Naive B cell (primary cell): ENCODE results near the gene STK32C. TPM values are rescaled to one million over a fixed set of nuclear protein-coding genes. Genes with fewer than 3 reads are reported as not detected.
"Not testable (repeated sequence)": the region's sequence is repeated elsewhere in the genome, so short reads cannot be mapped to it uniquely, and the experiment has no call there.

ENCODE experiments used
- ATAC-seq, 2 donors: fragments of 150-1000 bp; cut with Tn5 transposase; 2 replicates each; pipeline ENCODE4 v1.10.0; 2021; ENCODE audit warnings: low read depth in 2 of 2, mild to moderate bottlenecking in 2 of 2, moderate library complexity in 2 of 2
- DNase-seq: peaks from one replicate; pipeline ENCODE4 v3.0.0; 2022
- H3K27ac Mint-ChIP-seq, 6 donors: one replicate each; pipeline ENCODE4 v1.8.0; 2020 to 2022; ENCODE audit warnings: mild to moderate bottlenecking in 6 of 6, mixed read lengths in 6 of 6, moderate library complexity in 5 of 6, inconsistent platforms in 2 of 6
- H3K27me3 Mint-ChIP-seq, 3 donors: one replicate each; pipeline ENCODE4 v1.8.0; 2021 to 2022; ENCODE audit warnings: mixed read lengths in 3 of 3, mild to moderate bottlenecking in 1 of 3
- H3K36me3 Mint-ChIP-seq, 2 donors: one replicate each; pipeline ENCODE4 v1.8.0; 2020 to 2022; ENCODE audit warnings: mixed read lengths in 2 of 2, inconsistent platforms in 1 of 2, mild to moderate bottlenecking in 1 of 2
- H3K4me1 Mint-ChIP-seq, 3 donors: one replicate each; pipeline ENCODE4 v1.8.0; 2020 to 2022; ENCODE audit warnings: mixed read lengths in 3 of 3, inconsistent platforms in 1 of 3, mild to moderate bottlenecking in 1 of 3, moderate library complexity in 1 of 3
- H3K4me3 Mint-ChIP-seq, 8 donors: one replicate each; pipeline ENCODE4 v1.8.0; 2020 to 2022; ENCODE audit warnings: mild to moderate bottlenecking in 8 of 8, mixed read lengths in 8 of 8, moderate library complexity in 8 of 8, inconsistent platforms in 2 of 8
- H3K9me3 Mint-ChIP-seq, 7 donors: one replicate each; pipeline ENCODE4 v1.8.0; 2020 to 2022; ENCODE audit warnings: mixed read lengths in 7 of 7, mild to moderate bottlenecking in 5 of 7, inconsistent platforms in 2 of 7, moderate library complexity in 1 of 7
- polyA plus RNA-seq, 6 donors: library from polyadenylated mRNA; unstranded; fragments of 300-500 nt; fragmentation: Illumina TruSeq; gene quantifications; one replicate each; pipeline ENCODE4 v1.2.3, GENCODE V29; 2021; ENCODE audit warnings: low read depth in 6 of 6

STK32C gene
- polyA plus RNA-seq, 6 donors from 2014 or later: 5.7 to 9.5 (median 7.2) TPM

- DNase-seq (no peak), ATAC-seq (no peak)
- Mint-ChIP-seq H3K27ac (peak overlapping the region in 1 of 6 donors; percentile 33), H3K9me3 (no peaks in the 10 kb centered on the region), H3K36me3 (no peaks in the 10 kb centered on the region), H3K4me1 (peaks cover 4 to 10% (median 10%) of the 10 kb centered on the region in 3 donors), H3K27me3 (no peaks in the 10 kb centered on the region), H3K4me3 (no peak overlapping the region)
These were observed 83.2 kb downstream of the STK32C start for GRCh38 chr10:132224343-132225072.

GRCh38 chr10:132223611-132224342 is 84.0 kb downstream of the STK32C start:
- peaks cover 0 to 5% (median 1%) of the 10 kb centered on the region in 7 donors for H3K9me3 Mint-ChIP-seq

DNA sequence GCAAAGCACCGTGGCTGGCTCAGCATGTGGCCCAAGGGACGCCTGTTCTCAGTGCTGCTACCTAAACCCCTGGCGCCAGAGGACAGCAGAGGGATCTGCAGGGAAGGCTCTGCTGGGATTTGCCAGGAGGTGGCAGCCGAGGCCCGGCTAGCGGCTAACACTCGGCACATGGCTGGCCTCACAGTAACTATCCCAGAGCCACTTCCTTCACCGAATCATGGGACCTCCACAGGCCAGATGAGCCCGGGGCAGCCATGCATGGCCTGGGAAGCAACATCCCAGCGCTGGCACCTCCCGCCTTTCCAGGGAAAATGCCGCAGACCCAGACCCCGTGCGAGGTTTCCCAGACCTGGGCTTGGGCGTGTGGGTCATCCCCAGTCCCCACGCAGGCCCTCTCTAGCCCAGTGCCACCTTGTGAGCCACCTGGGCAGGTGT is 84.6 kb downstream of the STK32C start:
- no peak overlapping the region for H3K4me3 Mint-ChIP-seq
- peaks cover 0 to 6% of the 10 kb centered on the region in 2 donors for H3K36me3 Mint-ChIP-seq
- ATAC-seq (peak; percentile 73 to 96), DNase-seq (peak; percentile 54)
- no peaks in the 10 kb centered on the region for H3K27me3 Mint-ChIP-seq
- H3K27ac Mint-ChIP-seq: peak overlapping the region in 1 of 6 donors; percentile 26
- peaks cover 2 to 4% (median 3%) of the 10 kb centered on the region in 3 donors for H3K4me1 Mint-ChIP-seq
- H3K9me3 Mint-ChIP-seq: peaks cover 0 to 9% (median 4%) of the 10 kb centered on the region in 7 donors

More at GRCh38 chr10:132223611-132224342, 84.0 kb downstream of the STK32C start:
- Mint-ChIP-seq H3K27me3 (no peaks in the 10 kb centered on the region), H3K4me1 (peaks cover 2 to 4% (median 3%) of the 10 kb centered on the region in 3 donors), H3K36me3 (peaks cover 0 to 4% of the 10 kb centered on the region in 2 donors), H3K4me3 (no peak overlapping the region), H3K27ac (peak overlapping the region in 1 of 6 donors; percentile 26)
- DNase-seq (no peak), ATAC-seq (no peak)

DNA sequence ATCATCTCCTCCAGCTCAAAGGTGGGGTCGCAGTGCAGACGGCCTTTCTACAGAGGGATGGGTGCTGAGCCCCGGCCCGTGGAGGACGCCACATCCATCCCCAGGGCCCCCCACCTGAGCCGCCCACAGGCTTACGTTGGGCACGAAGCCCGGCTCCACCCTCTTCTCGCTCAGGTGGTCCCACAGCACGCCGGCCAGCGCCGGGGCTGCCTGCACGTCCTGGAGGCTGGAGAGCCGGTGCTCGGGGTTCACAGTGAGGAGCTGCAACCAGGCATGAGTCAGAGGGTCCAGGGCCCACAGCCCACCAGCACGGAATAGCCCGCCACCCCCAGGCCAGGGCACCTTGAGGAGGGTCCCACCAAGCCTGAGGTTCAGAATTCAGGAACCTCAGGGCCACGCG is 85.0 kb downstream of the STK32C start:
- no peak overlapping the region for H3K27ac Mint-ChIP-seq
- ATAC-seq (no peak), DNase-seq (no peak)
- H3K36me3 Mint-ChIP-seq: peaks cover 3 to 7% of the 10 kb centered on the region in 2 donors
- peaks cover 2 to 4% (median 3%) of the 10 kb centered on the region in 3 donors for H3K4me1 Mint-ChIP-seq
- H3K4me3 Mint-ChIP-seq: no peak overlapping the region
- peaks cover 2 to 13% (median 4%) of the 10 kb centered on the region in 7 donors for H3K9me3 Mint-ChIP-seq
- no peaks in the 10 kb centered on the region for H3K27me3 Mint-ChIP-seq

GRCh38 chr10:132220996-132221395 is 86.8 kb downstream of the STK32C start:
- not testable (repeated sequence) for H3K4me3 Mint-ChIP-seq, H3K27me3 Mint-ChIP-seq, ATAC-seq, H3K4me1 Mint-ChIP-seq, DNase-seq, H3K27ac Mint-ChIP-seq
- Mint-ChIP-seq H3K36me3 (peaks cover 8 to 12% of the 10 kb centered on the region in 2 donors), H3K9me3 (peaks cover 3 to 28% (median 18%) of the 10 kb centered on the region in 7 donors)

DNA sequence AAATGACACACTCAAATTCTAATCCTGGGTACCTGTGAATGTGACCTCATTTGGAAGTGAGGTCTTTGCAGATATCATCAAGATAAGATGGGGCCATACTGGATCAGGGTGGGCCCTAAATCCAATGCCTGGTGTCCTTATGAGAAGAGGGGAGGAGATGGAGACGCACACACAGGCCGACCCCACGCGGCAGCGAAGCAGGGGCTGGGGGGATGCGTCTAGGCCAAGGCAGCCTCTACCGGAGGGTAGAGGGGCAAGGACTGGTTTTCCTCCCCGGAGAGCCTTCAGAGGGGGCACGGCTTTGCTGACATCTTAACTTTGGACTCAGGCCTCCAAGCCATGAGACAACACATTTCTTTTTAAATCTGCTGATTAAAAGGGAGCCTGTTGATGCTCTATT is 87.7 kb downstream of the STK32C start:
- no peak overlapping the region for H3K27ac Mint-ChIP-seq
- DNase-seq (no peak), ATAC-seq (no peak)
- peaks cover 2 to 4% (median 3%) of the 10 kb centered on the region in 3 donors for H3K4me1 Mint-ChIP-seq
- peaks cover 15 to 17% of the 10 kb centered on the region in 2 donors for H3K36me3 Mint-ChIP-seq
- H3K4me3 Mint-ChIP-seq: no peak overlapping the region
- H3K27me3 Mint-ChIP-seq: no peaks in the 10 kb centered on the region
- H3K9me3 Mint-ChIP-seq: peaks cover 8 to 38% (median 27%) of the 10 kb centered on the region in 7 donors

DNA sequence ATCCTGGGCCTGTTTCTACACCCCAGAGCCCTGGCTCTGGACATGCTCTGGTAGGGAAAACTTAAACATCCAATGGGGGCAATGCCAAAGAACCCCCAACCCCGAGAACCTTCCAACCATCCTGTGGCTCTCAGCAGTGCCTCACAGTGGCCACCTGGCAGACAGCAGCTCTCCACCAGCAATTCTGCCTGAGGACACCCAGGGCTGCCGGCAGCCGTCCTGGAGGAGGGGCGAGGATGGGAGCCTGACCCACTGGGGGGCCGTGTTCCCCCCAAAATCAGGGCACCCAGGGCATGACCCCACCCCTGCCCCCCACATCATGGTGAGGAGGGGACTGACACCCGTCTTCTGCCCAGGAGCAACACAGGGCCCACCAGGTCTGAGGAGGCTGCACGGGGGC is 88.3 kb downstream of the STK32C start:
- H3K4me1 Mint-ChIP-seq: peaks cover 2 to 4% (median 3%) of the 10 kb centered on the region in 3 donors
- DNase-seq (no peak), ATAC-seq (no peak)
- H3K36me3 Mint-ChIP-seq: peaks cover 18 to 20% of the 10 kb centered on the region in 2 donors
- no peak overlapping the region for H3K4me3 Mint-ChIP-seq
- H3K27me3 Mint-ChIP-seq: no peaks in the 10 kb centered on the region
- peaks cover 8 to 44% (median 33%) of the 10 kb centered on the region in 7 donors for H3K9me3 Mint-ChIP-seq
- no peak overlapping the region for H3K27ac Mint-ChIP-seq

GRCh38 chr10:132216441-132216840 is 91.3 kb downstream of the STK32C start:
- not testable (repeated sequence) for DNase-seq, H3K4me3 Mint-ChIP-seq, ATAC-seq, H3K4me1 Mint-ChIP-seq, H3K27me3 Mint-ChIP-seq
- peak overlapping the region in 1 of 6 donors; percentile 72 for H3K27ac Mint-ChIP-seq
- H3K9me3 Mint-ChIP-seq: peaks cover 14 to 62% (median 51%) of the 10 kb centered on the region in 7 donors
- peaks cover 39% of the 10 kb centered on the region in 2 donors for H3K36me3 Mint-ChIP-seq

- ATAC-seq (no peak), DNase-seq (no peak)
- Mint-ChIP-seq H3K9me3 (peaks cover 14 to 58% (median 47%) of the 10 kb centered on the region in 7 donors), H3K4me1 (peaks cover 0 to under 1% (median 0%) of the 10 kb centered on the region in 3 donors), H3K27me3 (no peaks in the 10 kb centered on the region), H3K4me3 (no peak overlapping the region), H3K27ac (no peak overlapping the region), H3K36me3 (peaks cover 37 to 39% of the 10 kb centered on the region in 2 donors)
These were observed 93.8 kb downstream of the STK32C start for GRCh38 chr10:132213917-132214316.

- Mint-ChIP-seq H3K4me1 (peaks cover 0 to 5% (median 0%) of the 10 kb centered on the region in 3 donors), H3K9me3 (peaks cover 11 to 57% (median 42%) of the 10 kb centered on the region in 7 donors), H3K27me3 (no peaks in the 10 kb centered on the region), H3K4me3 (no peak overlapping the region), H3K36me3 (peaks cover 33 to 37% of the 10 kb centered on the region in 2 donors), H3K27ac (no peak overlapping the region)
- no peak for DNase-seq
- ATAC-seq: no peak
These were observed 94.9 kb downstream of the STK32C start for GRCh38 chr10:132212816-132213215.

DNA sequence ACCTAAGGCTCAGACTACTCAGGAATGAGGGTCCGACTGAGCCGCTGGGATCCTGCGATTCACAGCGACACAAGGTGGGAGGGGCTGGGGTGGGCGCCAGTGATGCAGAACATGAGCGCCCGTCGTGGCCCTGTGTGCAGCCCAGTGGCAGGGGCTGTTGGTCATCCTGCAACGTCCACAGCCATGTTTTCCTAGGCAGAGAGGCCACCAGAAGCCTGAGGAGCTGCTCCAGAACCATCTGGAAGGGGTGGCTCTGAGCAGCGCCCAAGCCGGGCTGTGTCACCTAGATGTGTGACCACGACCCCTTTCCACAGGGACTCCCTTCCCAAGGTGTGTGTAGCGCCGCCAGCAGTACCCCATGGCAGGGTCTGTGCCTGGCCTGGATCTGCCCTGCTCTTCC is 96.5 kb downstream of the STK32C start:
- Mint-ChIP-seq H3K4me3 (no peak overlapping the region), H3K27me3 (no peaks in the 10 kb centered on the region), H3K27ac (no peak overlapping the region), H3K36me3 (peaks cover 28 to 31% of the 10 kb centered on the region in 2 donors), H3K4me1 (peaks cover 0 to 5% (median 0%) of the 10 kb centered on the region in 3 donors), H3K9me3 (peaks cover 11 to 42% (median 30%) of the 10 kb centered on the region in 7 donors)
- ATAC-seq (no peak), DNase-seq (no peak)

DNA sequence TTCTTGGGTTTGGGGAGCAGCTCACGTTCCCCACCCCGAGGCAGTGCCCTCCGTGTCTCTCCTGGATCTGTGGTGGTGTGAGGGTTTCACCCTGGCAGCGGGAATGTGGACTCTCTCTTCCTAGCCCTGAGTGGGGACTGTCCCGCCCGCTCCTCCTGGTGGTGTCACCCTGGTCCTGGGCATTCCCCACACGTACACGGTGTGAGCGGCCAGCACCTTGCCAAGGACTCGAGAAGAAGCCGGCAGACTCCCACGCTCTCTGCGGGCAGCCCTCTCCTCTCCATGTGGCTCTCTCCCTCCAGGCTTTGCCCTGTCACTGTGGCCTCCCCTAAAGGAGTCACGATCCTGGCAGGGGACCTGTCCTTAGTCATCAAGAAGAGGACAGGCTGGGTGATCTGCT is 97.0 kb downstream of the STK32C start:
- Mint-ChIP-seq H3K36me3 (peaks cover 28 to 31% of the 10 kb centered on the region in 2 donors), H3K4me3 (no peak overlapping the region), H3K27ac (no peak overlapping the region), H3K9me3 (peaks cover 11 to 37% (median 26%) of the 10 kb centered on the region in 7 donors), H3K27me3 (no peaks in the 10 kb centered on the region), H3K4me1 (peaks cover 0 to 5% (median 0%) of the 10 kb centered on the region in 3 donors)
- DNase-seq (no peak), ATAC-seq (no peak)

- Mint-ChIP-seq H3K27me3 (no peaks in the 10 kb centered on the region), H3K4me1 (peaks cover 0 to 5% (median 0%) of the 10 kb centered on the region in 3 donors), H3K4me3 (no peak overlapping the region), H3K9me3 (peaks cover 6 to 30% (median 19%) of the 10 kb centered on the region in 7 donors), H3K27ac (peak overlapping the region in 1 of 6 donors; percentile 49), H3K36me3 (peaks cover 22 to 24% of the 10 kb centered on the region in 2 donors)
- no peak for DNase-seq
- ATAC-seq: no peak
These were observed 97.7 kb downstream of the STK32C start for GRCh38 chr10:132209978-132210530.
